GM18502 (cell line): Measurements from ENCODE around the gene ZSWIM4.

Source experiments
- ATAC-seq: cut with Tn5 transposase; IDR thresholded peaks from one replicate; pipeline ENCODE4 v1.9.1; 2021; ENCODE audit warnings: mild to moderate bottlenecking; ENCODE audit not compliant: unreplicated experiment, poor library complexity

ZSWIM4 gene

DNA sequence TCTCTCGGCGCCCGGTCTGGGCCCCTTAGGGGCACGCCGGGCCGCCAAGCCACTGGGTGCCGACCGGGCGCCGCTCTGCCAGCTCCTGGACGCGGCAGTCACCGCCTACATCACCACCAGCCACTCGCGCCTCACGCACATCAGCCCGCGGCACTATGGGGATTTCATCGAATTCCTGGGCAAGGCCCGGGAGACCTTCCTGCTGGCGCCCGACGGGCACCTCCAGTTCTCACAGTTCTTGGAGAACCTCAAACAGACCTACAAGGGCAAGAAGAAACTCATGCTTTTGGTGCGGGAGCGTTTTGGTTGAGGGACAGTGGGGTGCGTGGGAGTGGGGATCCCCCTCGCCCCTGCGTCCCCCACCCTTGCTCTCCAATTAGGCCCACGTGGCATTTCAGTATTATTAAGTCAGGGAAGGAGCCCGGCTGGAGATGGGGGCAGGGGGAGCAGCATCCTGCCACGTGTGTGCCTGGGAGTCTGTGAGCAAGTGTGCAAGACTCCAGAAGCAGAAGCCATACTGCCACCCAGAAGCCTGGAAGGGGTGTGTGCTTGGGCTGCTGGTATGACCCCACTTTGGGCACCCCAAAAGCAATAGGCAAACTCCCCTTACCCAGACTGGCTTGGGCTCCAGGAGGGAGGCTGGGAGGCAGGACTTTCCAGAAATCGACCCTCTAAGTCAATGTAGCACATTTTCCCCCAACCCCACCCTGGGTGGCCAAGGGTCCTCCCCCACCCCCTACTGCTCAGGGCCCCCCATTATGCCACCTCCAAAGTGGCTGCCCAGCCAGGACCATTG lies 35.7 kb downstream of the ZSWIM4 start:
- ATAC-seq = no peak

DNA sequence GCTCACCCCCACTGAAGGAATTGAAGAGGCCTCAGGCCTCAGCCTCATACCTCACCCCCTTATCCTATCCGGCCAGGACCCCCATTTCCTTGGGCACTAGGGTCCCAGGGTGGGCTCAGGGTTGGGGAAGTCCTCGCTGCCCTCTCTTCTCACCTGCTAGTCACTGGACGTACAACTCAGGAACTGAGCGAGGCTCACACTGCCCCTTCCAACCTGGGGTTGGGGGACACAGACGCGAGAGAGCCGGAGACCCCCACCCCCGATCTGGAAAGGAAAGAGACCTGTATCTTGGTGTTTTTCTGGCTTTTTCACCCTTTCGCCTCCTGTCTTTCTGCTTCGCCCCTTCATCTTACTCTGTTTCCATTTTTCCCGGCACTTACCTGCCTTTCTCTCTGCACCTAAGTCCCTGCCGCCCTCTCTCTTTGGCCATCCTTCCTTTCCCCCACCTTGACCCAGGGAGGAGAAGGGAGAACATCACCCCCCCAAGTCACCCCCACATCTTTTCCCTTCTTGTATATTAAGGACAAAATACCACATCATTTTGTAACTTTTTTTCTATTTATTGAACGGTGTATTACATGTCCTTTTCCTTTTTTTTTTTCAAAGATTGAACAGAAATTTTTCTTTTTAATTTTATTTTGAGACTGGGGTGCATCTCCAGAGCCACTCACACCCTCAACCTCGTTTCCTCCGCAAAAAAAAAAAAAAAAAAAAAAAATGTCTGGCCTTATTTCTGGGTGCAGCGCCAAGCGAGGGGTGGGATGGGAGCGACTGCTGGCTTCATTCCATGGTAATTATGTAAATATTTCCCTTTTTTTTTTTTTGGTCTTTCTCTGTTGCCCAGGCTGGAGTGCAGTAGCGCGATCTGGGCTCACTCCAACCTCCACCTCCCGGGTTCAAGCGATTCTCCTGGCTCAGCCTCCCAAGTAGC lies 36.6 kb downstream of the ZSWIM4 start:
- no peak for ATAC-seq

DNA sequence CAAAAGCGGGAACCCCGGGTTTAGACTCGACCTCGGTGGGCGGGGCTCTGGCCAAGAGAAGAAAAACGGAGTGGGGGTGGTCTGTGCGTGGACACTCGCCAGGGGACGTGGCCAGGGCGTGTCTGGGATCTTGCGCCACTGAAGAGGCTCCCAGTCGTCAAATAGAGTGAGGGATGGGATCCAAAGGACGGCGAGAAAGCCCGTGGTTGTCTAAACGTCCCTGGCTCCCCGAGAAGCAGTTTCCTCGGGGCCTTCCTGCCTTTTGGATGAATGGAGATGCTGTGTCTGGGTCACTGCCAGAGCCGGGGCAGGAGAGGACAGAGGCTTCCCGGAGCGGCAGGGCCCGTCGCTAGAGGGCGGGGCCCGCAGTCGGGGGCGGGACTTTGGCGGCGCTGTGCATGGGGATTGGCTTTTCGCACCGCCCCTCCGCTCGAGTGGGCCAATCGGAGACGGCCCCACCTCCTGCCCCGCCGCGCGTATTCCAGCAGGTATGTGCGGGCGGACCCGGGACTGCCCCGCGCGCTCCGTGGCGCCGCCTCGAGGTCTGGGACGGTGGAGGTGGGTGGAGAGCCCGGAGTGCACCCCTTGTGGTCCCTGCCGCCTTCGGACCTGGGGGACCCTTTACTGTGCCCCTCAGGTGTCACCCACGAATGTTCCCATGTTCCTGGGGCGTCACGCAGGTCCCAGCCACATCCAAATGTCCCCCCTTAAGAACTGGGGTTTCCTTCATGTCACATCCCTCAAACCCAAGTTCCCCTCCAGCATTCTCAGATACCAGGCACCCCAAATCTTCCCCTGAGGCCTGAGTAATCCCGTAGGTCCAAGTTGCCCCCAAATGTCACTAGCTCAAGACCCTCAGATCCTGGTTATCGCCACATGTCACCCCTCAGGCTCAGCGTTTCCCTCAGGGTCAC lies 38.3 kb downstream of the ZSWIM4 start:
- ATAC-seq = peak; percentile 76

DNA sequence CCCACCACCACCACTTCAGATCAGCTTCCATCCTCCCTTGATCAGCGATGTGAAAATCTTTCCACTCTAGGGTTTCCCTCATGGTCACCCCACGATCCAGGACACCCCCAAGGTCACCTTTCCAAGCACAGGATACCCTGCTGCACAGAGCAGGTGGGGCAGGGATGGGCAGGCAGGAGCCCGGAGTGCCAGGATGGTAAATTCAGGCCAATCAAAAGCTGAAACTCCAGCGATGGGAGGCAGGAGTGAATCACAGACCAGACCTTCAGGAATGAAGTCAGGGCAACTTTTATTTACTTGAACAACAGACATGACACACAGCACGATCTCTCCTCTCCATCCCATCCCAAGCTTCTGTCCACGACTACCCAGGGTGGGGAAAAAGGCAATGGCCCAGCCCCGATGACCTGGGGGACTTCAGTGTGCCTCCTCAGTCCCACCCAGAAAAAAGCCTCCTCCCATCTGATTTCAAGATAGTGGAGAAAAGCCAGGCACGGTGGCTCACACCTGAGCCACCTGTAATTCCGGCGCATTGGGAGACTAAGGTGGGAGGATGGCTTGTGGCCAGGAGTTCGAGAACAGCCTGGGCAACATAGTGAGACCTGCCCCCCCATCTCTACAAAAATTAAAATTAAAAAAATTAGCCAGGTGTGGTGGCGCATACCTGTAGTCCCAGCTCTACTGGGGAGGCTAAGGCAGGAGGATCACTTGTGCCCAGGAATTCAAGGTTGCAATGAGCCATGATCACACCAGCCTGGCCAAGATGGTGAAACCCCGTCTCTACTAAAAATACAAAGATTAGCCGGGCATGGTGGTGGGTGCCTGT lies 39.2 kb downstream of the ZSWIM4 start:
- ATAC-seq = no peak

DNA sequence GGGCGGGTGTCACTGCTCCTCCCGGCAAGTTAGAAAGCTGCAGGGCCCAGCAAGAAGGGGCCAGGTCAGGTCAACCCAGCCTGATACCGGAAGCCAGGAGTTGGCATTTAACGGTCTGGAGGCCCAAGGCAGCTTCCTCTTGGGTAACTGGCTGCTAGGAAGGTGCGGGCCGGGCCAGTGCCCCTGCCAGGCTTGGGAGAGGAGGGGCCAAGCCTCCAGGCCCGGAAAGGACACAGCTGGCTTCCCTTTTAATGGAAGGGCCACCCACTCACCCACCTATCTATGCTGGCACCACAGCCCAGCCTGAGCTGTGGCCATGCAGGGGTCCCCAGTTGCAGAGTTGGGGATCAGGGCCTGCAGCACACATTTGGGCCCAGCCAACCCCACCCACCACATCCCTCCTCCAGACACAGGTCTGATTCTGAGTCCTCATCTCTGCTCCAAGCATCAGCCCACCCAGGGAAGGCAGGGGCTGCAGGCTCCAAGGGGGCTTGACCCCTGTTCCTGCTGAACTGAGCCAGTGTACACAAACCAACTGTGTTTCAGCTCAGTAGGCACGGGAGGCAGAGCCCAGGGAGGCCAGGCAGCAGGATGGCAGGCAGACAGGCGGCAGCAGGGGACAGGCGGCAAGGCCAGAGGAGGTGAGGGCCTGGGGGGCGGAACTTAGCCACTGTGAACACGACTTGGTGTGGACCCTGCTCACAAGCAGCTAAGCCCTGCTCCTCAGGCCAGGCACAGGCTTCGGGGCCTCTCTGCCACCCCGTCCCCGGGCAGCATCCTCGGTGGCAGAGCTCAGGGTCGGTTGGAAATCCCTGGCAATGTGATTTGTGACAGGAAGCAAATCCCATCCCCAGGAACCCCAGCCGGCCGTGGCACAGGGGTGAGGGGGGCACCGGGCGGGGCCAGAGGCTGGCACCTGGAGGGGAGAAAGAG lies 40.8 kb downstream of the ZSWIM4 start:
- ATAC-seq = no peak

DNA sequence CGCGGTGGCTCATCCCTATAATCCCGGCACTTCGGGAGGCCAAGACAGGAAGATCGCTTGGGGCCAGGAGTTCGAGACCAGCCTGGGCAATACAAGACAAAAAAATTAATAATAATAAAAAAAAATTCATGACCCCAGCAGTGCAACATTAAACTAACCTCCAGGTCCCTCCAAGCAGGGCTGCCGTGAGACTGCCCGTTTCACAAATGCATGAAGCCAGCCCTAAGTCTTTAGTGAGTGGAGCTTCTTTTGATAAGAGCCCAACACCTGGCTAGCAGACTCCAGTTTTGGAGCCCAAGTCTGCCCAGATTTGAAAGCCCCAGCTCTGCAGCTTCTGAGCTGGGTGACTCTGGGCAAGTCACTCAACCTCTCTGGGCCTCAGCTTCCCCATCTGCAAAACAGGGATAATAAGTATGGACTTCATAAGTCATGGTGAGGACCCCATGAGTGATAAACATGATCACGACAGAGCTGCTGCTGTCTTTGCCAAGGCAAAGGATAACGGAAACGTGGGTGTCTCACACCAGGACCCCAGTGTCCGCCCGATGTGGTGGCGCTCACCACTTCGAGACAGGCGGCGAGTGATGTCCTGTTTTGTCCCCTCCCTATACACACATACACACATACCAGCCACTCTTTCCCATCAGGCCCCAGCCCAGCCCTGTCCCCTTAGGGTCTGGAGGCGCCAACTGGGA lies 43.3 kb downstream of the ZSWIM4 start:
- ATAC-seq = no peak

DNA sequence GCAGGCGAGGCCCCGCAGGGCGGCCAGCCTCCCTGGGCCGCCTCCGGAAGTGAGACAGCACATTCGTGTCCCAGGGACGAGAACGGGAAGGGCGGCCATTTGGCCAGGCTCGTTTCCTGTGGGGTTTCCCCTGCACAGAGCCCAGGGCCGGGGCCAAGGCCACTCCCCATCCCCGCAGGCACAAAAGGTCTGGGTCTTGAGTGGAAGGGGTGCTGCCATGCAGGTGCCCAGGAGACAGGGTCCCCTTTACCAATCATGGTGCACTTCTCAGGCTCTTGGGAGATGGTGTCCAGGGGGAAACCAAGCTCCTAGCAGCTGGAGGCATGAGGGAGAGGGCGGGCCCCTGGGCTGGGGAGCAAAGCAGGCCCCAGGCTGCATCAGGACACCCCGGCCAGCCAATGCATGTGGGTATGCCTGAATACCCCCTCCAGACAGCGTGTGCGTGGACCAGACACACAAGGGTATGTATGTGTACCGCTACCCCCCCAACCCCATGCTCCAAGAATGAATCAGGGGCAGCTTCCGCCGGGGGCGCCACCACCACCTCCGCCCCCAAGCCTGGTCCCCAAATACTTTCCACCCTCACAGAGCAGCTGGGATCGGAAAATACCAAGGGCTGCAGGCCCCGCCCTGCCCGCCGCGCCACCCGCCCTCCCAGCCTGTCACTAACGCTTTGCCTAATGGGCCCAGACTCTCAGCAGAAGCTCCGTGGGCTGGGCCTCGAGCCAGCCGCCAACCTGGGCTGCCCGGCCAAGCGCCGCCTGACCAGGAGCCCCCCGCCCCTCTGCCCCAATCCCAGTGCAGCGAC lies 44.1 kb downstream of the ZSWIM4 start:
- peak; percentile 33 for ATAC-seq

DNA sequence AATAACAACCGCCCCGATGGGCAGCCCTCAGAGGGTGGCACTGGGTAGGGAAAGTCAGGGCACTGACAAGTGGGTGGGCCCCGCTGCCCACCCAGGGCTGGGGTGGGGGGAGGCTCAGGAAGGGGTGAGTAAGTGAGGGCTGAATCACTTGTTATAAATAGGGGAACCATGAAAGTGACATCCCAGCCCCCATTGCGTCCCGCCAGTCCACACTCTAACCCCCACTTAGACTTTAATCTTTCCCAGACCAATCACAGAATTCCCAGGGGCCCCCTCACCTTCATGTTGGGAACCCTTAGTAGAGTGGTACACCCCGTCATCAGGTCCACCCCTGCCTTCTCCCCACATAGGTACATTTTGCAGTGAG lies 44.7 kb downstream of the ZSWIM4 start:
- no peak for ATAC-seq

DNA sequence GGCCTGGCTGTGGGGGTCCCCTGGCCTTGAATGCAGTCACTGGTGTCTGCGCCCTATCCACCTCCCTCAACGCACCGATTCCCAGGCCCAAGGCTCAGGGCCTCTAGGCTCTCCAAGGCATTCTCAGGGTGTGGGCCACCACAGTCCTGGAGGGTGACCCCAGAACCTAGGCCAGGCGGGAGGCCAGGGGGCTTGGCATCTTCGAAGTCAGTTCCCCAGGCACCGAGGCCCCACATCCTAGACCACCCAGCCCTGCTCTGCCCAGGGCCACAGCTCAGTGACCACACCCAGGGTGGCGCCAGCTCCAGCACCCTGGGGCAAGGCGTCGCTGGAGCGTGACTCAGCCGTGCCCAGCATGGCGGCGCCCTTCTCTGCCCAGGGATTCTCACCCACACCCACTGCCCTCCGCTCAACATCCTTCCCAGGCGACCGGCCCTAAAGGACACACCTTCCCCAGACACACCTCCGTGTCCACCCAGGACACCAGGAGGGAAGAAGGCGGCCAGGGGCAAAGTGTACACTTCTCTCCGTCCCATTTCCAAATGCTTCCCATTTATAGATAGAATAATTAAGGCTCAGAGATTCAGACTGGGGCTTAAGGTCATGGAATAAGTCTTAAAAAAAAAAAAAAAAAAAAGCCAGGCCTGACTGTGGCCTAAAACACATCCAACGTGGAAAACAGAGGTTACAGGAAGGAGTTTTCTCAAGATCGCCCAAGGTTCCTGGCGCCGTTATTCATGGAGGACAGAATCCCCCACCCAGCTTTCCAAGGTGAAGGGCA lies 45.3 kb downstream of the ZSWIM4 start:
- no peak for ATAC-seq

DNA sequence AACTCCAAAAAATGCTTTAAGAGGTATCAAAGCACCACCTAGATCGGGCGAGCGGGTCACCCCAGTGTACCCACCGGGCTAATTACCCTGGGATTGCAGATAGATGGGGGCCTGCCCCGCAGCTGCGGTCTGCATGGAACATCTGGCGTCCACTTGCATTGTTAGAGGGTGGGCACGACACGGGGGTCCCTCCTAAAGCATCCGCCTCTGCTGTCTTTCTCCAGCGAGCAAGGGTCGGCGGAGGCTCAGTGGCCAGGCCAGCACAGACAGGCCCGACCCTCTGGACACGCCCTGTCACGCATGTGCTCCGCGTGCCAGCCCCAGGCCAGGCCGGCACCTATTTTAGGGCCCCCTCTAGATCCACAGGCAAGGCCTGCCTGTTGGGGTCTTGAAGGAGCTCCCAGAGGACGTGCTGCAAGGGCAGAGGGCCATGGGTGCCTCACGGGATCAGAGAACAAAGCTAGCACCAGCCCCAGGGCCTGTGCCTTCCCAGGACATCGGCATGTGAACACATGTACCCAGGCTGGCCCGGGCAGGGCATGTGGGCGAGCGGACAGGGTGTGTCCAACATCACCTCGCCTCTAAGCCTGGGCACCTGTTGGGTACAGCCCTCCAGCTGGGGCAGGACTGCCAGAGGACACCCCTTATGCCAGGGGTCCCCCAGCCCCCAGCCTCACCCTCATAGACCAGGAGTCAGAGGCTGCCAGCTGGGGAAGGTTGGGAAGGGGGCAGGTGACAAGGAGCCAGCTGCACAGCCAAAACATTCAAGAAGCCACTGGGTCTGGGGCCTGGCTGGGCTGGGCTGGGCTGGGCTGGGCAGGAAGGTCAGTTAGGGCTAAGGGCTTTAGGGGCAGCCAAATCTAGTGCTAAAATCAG lies 46.1 kb downstream of the ZSWIM4 start:
- no peak for ATAC-seq

DNA sequence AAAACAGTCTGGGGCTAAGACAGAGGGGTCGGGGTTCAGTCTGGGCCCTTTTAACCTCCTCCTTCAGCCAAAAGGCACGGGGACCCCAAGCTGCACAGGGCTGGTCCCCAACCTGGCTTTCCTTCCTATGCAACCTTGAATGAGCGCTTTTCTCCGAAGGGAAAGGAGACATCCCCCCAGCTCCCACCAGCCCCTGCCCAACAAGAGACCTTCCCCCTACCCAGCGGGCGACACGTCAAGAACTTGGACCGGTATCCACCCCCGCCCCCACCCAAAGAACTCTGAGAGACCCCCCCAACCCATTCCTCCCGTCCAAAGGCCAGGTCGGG lies 46.7 kb downstream of the ZSWIM4 start:
- no peak for ATAC-seq

DNA sequence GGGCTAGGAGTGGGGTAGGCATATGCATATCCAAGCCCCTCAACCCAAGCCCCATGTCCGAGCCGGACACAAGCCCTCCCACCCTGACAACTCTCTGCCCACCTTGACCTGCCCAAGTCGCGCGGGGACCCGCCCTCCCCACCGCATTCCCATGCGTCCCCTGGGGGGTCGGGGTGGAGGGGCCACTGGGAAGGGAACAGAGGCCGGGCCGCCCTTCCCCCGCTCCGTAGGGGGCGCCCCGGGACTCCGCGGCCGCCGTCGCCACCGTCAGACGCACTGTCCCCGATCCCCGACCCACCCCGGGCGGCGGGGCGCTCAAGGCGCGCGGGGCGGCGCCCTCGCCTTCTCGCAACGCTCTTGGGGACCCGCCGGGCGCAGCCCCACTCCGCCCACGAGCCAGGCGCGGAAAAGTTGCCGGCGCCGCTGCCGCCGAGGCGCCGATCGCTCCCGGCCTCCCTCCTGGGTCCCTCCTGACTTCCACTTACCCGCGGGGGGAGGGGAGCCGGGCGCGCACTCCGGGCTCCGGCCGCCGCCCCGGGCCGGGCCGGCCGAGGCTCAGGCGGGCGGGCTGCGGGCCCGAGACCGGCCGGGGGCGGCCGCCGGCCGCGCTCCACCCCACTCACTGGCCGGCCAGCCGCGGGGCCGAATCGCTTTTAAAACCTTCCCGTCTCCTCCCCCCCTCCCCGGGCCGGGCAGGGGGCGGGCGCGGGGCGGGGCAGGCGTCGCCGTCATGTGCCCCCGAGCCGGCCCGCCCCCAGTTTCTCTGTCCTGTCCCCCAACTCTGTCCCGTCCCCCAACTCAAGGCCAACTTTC lies 47.3 kb downstream of the ZSWIM4 start:
- no peak for ATAC-seq

DNA sequence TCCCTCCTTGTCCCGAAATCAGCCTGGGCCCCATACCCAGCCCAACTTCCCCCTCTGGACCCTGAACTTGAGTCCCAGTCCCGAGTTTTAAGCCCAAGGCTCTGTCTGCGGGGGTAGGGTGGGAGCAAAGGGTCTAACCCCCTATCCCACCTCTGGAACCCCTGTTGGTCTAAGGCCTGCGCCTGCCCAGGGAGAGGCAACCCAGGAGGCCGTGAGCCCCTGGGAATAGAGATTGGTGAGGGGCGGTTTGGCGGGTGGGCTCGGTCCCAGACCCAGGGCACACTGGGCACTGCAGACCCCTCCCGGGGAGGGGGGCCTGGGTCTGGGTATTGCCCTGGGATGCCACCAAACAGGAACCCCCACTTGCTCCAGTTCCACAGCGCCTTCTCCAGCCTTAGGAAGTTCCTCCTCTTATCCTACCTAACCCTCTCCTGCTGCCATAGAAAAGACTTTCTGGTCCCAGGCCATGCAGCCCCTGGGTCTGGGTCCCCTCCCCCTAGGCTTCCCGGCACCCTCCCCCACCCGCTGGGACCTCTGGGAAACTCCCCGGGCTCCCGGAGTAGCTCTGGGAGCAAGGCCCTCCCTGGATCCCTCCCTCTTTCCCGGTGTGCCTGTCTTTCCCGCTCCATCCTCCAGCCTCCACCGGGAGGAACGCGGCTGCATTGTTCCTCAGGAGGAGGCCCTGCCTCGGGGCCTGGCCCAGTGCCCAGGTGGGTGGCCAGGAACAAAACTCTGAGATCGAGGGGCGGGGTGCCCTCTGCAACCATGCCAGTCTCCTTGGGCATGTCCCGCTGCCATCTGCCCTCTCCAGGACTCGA lies 48.1 kb downstream of the ZSWIM4 start:
- ATAC-seq = no peak

DNA sequence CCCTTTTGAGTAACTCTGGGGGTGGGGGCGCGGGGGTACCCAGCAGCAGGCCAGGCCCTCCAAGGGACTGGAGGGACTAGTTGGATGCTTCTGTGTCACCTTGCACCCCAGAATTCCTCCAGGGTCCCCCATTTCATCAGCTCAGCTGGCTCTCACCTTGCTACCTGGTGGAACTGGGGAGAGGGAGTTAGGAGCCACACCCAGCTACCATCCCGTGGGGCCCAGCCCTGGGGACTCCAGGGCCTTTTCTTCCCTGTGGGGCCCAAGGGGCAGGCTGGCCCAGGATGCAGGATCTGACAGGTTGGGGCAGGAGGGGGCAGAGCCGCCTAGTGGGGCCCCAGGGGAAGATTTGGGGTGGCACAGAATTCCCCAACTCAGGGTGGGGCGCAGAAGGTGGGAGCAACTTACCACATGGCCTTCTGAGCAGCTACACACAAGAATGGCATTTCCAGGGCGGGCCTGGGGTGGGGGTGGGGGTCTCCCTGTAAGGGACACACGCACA lies 48.9 kb downstream of the ZSWIM4 start:
- ATAC-seq = no peak
